ENCODE measurements around the gene F10. TPM values are rescaled to one million over a fixed set of nuclear protein-coding genes. Genes with fewer than 3 reads are reported as not detected.

F10 gene
- total and polyA plus RNA-seq, 2 of the 13 experiments (the other 11 are each of a cell fraction or from before 2014, with no cell fraction given): 58.4 to 237 TPM

GRCh38 chr13:113179374-113180230, 57.0 kb downstream of the F10 start:
- ChIA-PET CTCF (ENCODE audit: low intra/inter-chr PET ratio, low total read pairs) (no interaction called here), POLR2A (no interaction called here)
- DNase-seq (ENCODE audit: low spot score) (no peak), ATAC-seq (no peak), FAIRE-seq (no peak)
- Histone ChIP-seq H3K27ac (ENCODE audit: extremely low read length, insufficient read depth, low read length) (no peak overlapping the region), H4K20me1 (ENCODE audit: insufficient read depth, low read length) (no peaks in the 10 kb centered on the region; the same call in 1 of the 2 replicates), H3K9ac (ENCODE audit: insufficient read depth, low read depth, low read length) (no peak overlapping the region), H3K36me3 (replicated peaks in 1 of 2; ENCODE audit: control insufficient read depth in 1 of 2, insufficient read depth in 2 of 2, low read length in 2 of 2) (peaks cover 30 to 75% of the 10 kb centered on the region in 2 experiments), H3K27me3 (ENCODE audit: control insufficient read depth in 1 of 2, insufficient read depth in 2 of 2, low read length in 2 of 2) (no peaks in the 10 kb centered on the region), H3K79me2 (ENCODE audit: insufficient read depth, low read length) (no peaks in the 10 kb centered on the region), H3K4me3 (replicated peaks in 1 of 3; ENCODE audit: insufficient read depth in 1 of 3, low read depth in 2 of 3, low read length in 3 of 3) (no peak overlapping the region), H3K9me3 (ENCODE audit: low read length) (no peaks in the 10 kb centered on the region), H2AFZ (ENCODE audit: low read length) (no peak overlapping the region), H3K4me2 (ENCODE audit: low read depth, low read length) (no peak overlapping the region), H3K4me1 (ENCODE audit: insufficient read depth, low read length) (peaks cover 23% of the 10 kb centered on the region)
- WGBS (ENCODE audit: low lambda C conversion rate): 95% methylated on average over 19 of the region's 28 CpGs
- in situ Hi-C loops (cut with HindIII; ENCODE audit: extremely low pct_ligation_motif_present, low pct_unique_long_range_greater_than_20kb): no loop called here
- BruUV-seq (replicated peaks): no TSS peak
- TF ChIP-seq RBM39 (IDR thresholded peaks at IDR 0.05; ENCODE audit: low read depth, low read length, poor library complexity, severe bottlenecking) (no peak), ZNF788 (CRISPR knock-in tag; IDR thresholded peaks at IDR 0.05; ENCODE audit: borderline replicate concordance) (no peak), MEF2D (CRISPR knock-in tag; IDR thresholded peaks at IDR 0.05) (no peak), ZNF605 (CRISPR knock-in tag; IDR thresholded peaks at IDR 0.05) (no peak), FOXP4 (CRISPR knock-in tag; IDR thresholded peaks at IDR 0.05) (no peak), ARID5B (CRISPR knock-in tag; IDR thresholded peaks at IDR 0.05) (no peak)
- intact Hi-C loops (cut with micrococcal nuclease; ENCODE audit: unreplicated experiment): loop anchor here (5.0 kb wide), 1 partner anchor 57 kb away; the partner anchor contains the start of gene F10
